Measurements from ENCODE around the gene ZNF554. TPM values are rescaled to one million over a fixed set of nuclear protein-coding genes. Genes with fewer than 3 reads are reported as not detected.

The ZNF554 gene
- polyA plus RNA-seq, 1 of the 3 experiments (the other 2 are of a cell fraction): 1.7 TPM

GRCh38 chr19:2812414-2813234 lies 7.0 kb upstream of the ZNF554 start:
- Histone ChIP-seq H3K9me3 (no peaks in the 10 kb centered on the region), H3K4me1 (ENCODE audit: control insufficient read depth in 1 of 2, insufficient read depth in 2 of 2, low read depth in 1 of 2, low read length in 1 of 2) (peaks cover 0 to 23% of the 10 kb centered on the region in 2 experiments; a peak in 1 of 4 replicates), H3K27ac (ENCODE audit: low read depth in 2 of 2, low read length in 1 of 2) (peak overlapping the region in 1 of 2 experiments; percentile 86; a peak in 2 of 4 replicates), H3K27me3 (ENCODE audit: insufficient read depth) (no peaks in the 10 kb centered on the region), H2AFZ (ENCODE audit: low read depth) (no peak overlapping the region), H3K9ac (no peak overlapping the region), H3K4me3 (ENCODE audit: low read depth in 2 of 2, low read length in 1 of 2) (no peak overlapping the region), H3K36me3 (replicated peaks in 1 of 2; ENCODE audit: control insufficient read depth in 1 of 2, insufficient read depth in 2 of 2, low read length in 1 of 2) (peaks cover 3 to 47% of the 10 kb centered on the region in 2 experiments), H3K79me2 (ENCODE audit: insufficient read depth) (no peaks in the 10 kb centered on the region), H3K9me2 (no peaks in the 10 kb centered on the region), H3K4me2 (no peak overlapping the region), H3F3A (replicated peaks; ENCODE audit: insufficient read depth) (no peaks in the 10 kb centered on the region), H4K20me1 (ENCODE audit: insufficient read depth) (no peaks in the 10 kb centered on the region)
- POLR2A ChIA-PET: interaction anchor here (0.7 kb wide), 1 partner anchor 16 kb away, joined by 4 read pairs; no protein-coding TSS in a partner anchor
- TF ChIP-seq RAD21 (IDR thresholded peaks at IDR 0.05; ENCODE audit: low read length) (no peak), ELF1 (IDR thresholded peaks at IDR 0.05) (no peak), GABPA (IDR thresholded peaks at IDR 0.05; ENCODE audit: low read depth) (no peak), USF1 (IDR thresholded peaks at IDR 0.05; ENCODE audit: borderline replicate concordance, low read depth) (no peak), MAX (IDR thresholded peaks at IDR 0.05; ENCODE audit: low read depth) (no peak), CHD2 (IDR thresholded peaks at IDR 0.05; ENCODE audit: low read length, partially characterized antibody) (no peak), GATA2 (CRISPR knock-in tag; IDR thresholded peaks at IDR 0.05) (no peak), NRF1 (IDR thresholded peaks at IDR 0.05; ENCODE audit: low read depth, low read length) (no peak), REST (IDR thresholded peaks at IDR 0.05; ENCODE audit: low read depth, low read length) (no peak), JUND (IDR thresholded peaks at IDR 0.05) (no peak), ZBTB33 (IDR thresholded peaks at IDR 0.05; ENCODE audit: borderline replicate concordance, low read depth) (no peak)
- DNase-seq: peak; percentile 57
- CTCF ChIA-PET: interaction anchor here (1.0 to 2.4 kb wide), 3 partner anchors 74 to 296 kb away, joined by 3 to 6 read pairs (median 3); no protein-coding TSS in a partner anchor
- WGBS (ENCODE audit: low lambda C conversion rate): 95% methylated on average over 11 of the region's 37 CpGs
